Astrocyte of the hippocampus (primary cell): ENCODE results near the gene GH2.
"Not testable (repeated sequence)": the region's sequence is repeated elsewhere in the genome, so short reads cannot be mapped to it uniquely, and the experiment has no call there.

ENCODE experiments used
- DNase-seq: peaks from one replicate; pipeline ENCODE4 v3.0.0; 2011; ENCODE audit warnings: low read depth, low spot score

Gene GH2

GRCh38 chr17:63911041-63911635, 29.4 kb upstream of the GH2 start, which contains the start of gene CSHL1:
TSS of gene CSHL1 (minus strand) at chr17:63911258. CDS start at chr17:63911196, 62 bp downstream.
- DNase-seq, result no peak

- DNase-seq, result no peak
Measured at GRCh38 chr17:63910096-63910495, 28.4 kb upstream of the GH2 start.

GRCh38 chr17:63909586-63909985, 27.8 kb upstream of the GH2 start:
- not testable (repeated sequence) for DNase-seq

GRCh38 chr17:63907161-63907778, 25.5 kb upstream of the GH2 start:
- peak; percentile 15 for DNase-seq

GRCh38 chr17:63904796-63905195, 23.1 kb upstream of the GH2 start:
- DNase-seq, result not testable (repeated sequence)

- DNase-seq, result not testable (repeated sequence)
Measured at GRCh38 chr17:63903787-63904201, 22.1 kb upstream of the GH2 start.

- not testable (repeated sequence) for DNase-seq
Measured at GRCh38 chr17:63901971-63902370, 20.2 kb upstream of the GH2 start.

GRCh38 chr17:63898899-63899798, 17.4 kb upstream of the GH2 start:
- not testable (repeated sequence) for DNase-seq

- not testable (repeated sequence) for DNase-seq
Measured at GRCh38 chr17:63896524-63897354, 15.0 kb upstream of the GH2 start, which contains the start of gene CSH1. TSS of gene CSH1 (minus strand) at chr17:63896574. CDS start at chr17:63896511, 63 bp downstream.

- not testable (repeated sequence) for DNase-seq
Measured at GRCh38 chr17:63894821-63895220, 13.1 kb upstream of the GH2 start.

GRCh38 chr17:63894021-63894420, 12.3 kb upstream of the GH2 start:
- not testable (repeated sequence) for DNase-seq

GRCh38 chr17:63892316-63893037, 10.7 kb upstream of the GH2 start:
- DNase-seq, result not testable (repeated sequence)

- DNase-seq, result peak; percentile 30
Measured at GRCh38 chr17:63889026-63889848, 7.5 kb upstream of the GH2 start.

GRCh38 chr17:63885119-63885518, 3.4 kb upstream of the GH2 start:
- not testable (repeated sequence) for DNase-seq

GRCh38 chr17:63882626-63883126, 932 bp upstream of the GH2 start:
- DNase-seq, result not testable (repeated sequence)

GRCh38 chr17:63881337-63881736, 407 bp downstream of the GH2 start:
- not testable (repeated sequence) for DNase-seq

GRCh38 chr17:63880706-63881105, 1.0 kb downstream of the GH2 start:
- no peak for DNase-seq

- not testable (repeated sequence) for DNase-seq
Measured at GRCh38 chr17:63878413-63878812, 3.3 kb downstream of the GH2 start.

GRCh38 chr17:63874693-63875092, 7.1 kb downstream of the GH2 start:
- not testable (repeated sequence) for DNase-seq
